GM12865 (cell line): Measurements from ENCODE around the gene PPP1R1B.
A peak's percentile ranks its signal among the peaks of the same experiment; 100 is the strongest.

Experiments used
- DNase-seq: peaks from one replicate; pipeline ENCODE4 v3.0.0; 2010; ENCODE audit warnings: low read depth
- H3K4me3 ChIP-seq: 2 replicates; pipeline ENCODE4 v1.5.1; 2011; ENCODE audit warnings: mild to moderate bottlenecking, low read depth, low read length, control low read depth
- TF ChIP-seq, protein P1 (sequence below): IDR thresholded peaks from 2 replicates; pipeline ENCODE4 v1.5.1; 2011; ENCODE audit warnings: low read length, control low read depth, low read depth, inconsistent platforms; ENCODE audit not compliant: insufficient read depth; ENCODE audit errors: missing control alignments

Gene PPP1R1B

DNA sequence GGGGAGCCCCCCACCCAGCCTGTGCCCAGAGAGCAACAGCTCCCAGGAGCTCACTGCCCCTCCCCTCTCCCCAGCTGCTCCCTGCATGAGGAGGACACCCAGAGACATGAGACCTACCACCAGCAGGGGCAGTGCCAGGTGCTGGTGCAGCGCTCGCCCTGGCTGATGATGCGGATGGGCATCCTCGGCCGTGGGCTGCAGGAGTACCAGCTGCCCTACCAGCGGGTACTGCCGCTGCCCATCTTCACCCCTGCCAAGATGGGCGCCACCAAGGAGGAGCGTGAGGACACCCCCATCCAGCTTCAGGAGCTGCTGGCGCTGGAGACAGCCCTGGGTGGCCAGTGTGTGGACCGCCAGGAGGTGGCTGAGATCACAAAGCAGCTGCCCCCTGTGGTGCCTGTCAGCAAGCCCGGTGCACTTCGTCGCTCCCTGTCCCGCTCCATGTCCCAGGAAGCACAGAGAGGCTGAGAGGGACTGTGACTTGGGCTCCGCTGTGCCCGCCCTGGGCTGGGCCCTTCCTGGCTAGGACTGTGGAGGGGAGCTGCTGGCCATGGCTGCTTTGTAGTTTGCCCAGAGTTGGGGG, 39.0 kb downstream of the PPP1R1B start:
- TF ChIP-seq, protein P1, sequence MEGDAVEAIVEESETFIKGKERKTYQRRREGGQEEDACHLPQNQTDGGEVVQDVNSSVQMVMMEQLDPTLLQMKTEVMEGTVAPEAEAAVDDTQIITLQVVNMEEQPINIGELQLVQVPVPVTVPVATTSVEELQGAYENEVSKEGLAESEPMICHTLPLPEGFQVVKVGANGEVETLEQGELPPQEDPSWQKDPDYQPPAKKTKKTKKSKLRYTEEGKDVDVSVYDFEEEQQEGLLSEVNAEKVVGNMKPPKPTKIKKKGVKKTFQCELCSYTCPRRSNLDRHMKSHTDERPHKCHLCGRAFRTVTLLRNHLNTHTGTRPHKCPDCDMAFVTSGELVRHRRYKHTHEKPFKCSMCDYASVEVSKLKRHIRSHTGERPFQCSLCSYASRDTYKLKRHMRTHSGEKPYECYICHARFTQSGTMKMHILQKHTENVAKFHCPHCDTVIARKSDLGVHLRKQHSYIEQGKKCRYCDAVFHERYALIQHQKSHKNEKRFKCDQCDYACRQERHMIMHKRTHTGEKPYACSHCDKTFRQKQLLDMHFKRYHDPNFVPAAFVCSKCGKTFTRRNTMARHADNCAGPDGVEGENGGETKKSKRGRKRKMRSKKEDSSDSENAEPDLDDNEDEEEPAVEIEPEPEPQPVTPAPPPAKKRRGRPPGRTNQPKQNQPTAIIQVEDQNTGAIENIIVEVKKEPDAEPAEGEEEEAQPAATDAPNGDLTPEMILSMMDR, result no peak
- DNase-seq, result no peak

DNA sequence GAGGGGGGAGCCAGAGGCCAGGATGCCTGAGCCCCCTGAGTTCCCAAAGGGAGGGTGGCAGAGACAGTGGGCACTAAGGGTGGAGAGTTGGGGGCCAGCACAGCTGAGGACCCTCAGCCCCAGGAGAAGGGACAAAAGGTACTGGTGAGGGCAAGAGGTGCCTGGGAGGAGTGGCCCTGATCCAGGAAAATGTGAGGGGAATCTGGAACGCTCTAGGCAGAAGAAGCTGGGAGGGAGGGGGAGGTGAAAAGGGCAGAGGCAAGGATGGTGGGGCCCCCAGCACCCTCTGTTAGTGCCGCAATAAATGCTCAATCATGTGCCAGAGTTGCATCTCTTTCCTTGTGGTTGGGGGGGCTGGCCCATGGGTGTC, 39.5 kb downstream of the PPP1R1B start:
- TF ChIP-seq, protein P1, result no peak
- H3K4me3 ChIP-seq, result no peak overlapping the region
- DNase-seq, result no peak

More for the DNA sequence above, 39.0 kb downstream of the PPP1R1B start:
- no peak overlapping the region for H3K4me3 ChIP-seq

DNA sequence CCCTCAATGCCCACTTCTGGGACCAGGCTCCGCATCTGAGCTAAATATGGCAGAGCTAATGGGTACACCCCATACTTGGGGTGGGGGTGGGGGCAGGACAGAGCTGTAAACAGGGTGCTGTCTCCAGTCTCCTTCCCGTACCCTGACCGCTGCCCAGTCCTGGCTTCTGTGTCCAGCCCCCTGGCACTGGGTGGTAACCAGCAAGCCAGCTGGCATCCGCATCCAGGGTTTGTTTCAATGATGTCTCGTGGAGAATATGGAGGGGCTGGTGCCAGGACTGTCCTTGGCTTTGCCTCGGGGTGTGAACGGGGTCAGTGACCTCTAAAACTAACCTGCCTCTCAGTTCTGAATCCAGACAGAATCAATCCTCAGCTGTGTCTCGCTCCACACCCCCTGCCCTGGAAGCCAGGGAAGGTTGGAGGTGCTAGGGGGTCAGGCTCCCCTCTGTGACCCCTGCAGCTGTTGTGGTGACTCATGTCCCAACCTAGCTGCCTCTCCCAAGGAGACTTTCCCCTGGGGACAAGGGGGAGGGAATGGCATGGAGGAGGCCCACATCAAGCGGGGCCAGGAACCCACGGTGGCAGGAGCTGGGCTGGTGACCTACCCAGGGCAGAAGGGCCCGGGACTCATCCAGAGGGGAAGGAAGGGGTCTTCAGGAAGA, 40.0 kb downstream of the PPP1R1B start:
- TF ChIP-seq, protein P1, result no peak
- DNase-seq, result no peak
- H3K4me3 ChIP-seq, result no peak overlapping the region

DNA sequence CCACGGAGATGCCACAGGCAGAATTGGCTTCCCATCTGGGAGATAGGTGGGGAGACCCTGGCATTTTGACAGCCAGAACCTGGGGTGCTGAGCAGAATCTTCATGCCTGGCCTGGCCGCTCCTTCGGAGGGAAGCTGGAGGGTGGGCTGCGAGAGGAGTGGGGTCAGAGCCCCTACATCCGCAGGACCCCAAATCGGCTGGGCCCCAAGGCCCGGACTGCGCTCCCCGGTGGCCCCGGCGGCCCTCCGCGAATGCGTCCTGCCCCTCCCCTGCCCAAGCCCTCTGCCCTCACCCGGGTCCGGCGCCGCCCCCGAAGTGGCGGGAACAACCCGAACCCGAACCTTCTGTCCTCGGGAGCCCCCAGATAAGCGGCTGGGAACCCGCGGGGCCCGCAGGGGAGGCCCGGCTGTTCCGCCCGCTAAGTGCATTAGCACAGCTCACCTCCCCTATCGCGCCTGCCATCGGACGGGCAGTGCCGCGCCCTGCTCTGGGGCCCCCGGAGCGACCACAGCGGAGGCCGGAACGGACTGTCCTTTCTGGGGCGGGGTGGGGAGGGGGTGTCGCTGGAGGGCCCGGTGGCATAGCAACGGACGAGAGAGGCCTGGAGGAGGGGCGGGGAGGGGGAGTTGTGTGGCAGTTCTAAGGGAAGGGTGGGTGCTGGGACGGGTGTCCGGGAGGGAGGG, 40.7 kb downstream of the PPP1R1B start:
- no peak for DNase-seq
- H3K4me3 ChIP-seq, result no peak overlapping the region
- TF ChIP-seq, protein P1, result no peak

DNA sequence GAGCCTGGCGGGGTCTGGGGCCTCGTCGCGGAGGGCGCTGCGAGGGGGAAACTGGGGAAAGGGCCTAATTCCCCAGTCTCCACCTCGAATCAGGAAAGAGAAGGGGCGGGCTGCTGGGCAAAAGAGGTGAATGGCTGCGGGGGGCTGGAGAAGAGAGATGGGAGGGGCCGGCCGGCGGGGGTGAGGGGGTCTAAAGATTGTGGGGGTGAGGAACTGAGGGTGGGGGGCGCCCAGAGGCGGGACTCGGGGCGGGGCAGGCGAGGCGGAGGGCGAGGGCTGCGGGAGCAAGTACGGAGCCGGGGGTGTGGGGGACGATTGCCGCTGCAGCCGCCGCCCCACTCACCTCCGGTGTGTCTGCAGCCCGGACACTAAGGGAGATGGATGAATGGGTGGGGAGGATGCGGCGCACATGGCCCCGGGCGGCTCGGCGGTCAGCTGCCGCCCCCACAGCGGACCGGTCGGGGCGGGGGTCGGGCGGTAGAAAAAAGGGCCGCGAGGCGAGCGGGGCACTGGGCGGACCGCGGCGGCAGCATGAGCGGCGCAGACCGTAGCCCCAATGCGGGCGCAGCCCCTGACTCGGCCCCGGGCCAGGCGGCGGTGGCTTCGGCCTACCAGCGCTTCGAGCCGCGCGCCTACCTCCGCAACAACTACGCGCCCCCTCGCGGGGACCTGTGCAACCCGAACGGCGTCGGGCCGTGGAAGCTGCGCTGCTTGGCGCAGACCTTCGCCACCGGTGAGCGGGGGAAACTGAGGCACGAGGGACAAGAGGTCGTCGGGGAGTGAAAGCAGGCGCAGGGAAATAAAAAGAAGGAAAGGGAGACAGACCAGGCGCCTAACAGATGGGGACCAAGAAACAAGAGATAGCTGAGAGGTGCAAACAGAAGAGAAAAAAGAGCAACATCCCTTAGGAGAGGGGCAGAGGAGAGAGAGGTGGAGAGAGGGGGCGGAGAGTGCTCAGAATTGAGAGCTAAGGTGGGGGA, 41.5 kb downstream of the PPP1R1B start, which contains the start of gene PNMT:
Gene PNMT (plus strand): TSS at position 509 of the 980 bp plus-strand sequence. CDS start 23 bp downstream, at position 532.
- peak; percentile 68 for DNase-seq
- peak within 1 kb of the TSS; percentile 25 for H3K4me3 ChIP-seq
- TF ChIP-seq, protein P1, result peak; percentile 61
